Fibroblast of skin of right biceps (primary cell): ENCODE measurements around the gene PRRG4.
A peak's percentile ranks its signal among the peaks of the same experiment; 100 is the strongest.
"Not testable (repeated sequence)": the region's sequence is repeated elsewhere in the genome, so short reads cannot be mapped to it uniquely, and the experiment has no call there.

ENCODE experiments used
- DNase-seq: peaks from one replicate; pipeline ENCODE4 v3.0.0-alpha.2; 2013

The PRRG4 gene

DNA sequence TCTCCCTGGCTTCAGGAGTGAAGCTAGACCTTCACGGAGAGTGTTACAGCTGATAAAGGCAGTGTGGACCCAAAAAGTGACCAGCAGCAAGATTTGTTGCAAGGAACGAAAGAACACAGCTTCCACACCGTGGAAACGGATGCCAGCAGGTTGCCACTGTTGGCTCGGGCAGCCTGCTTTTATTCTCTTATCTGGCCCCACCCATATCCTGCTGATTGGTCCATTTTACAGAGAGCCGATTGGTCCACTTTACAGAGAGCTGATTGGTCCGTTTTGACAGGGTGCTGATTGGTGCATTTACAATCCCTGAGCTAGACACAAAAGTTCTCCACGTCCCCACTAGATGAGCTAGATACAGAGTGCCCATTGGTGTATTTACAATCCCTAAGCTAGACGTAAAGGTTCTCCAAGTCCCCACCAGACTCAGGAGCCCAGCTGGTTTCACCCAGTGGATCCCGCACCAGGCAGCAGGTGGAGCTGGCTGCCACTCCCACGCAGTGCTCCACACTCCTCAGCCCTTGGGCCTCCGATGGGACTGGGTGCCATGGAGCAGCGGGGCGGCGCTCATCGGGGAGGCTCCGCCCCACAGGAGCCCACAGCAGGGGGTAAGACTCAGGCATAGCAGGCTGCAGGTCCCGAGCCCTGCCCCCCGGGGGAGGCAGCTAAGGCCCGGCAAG is 58.1 kb downstream of the PRRG4 start:
- not testable (repeated sequence) for DNase-seq

DNA sequence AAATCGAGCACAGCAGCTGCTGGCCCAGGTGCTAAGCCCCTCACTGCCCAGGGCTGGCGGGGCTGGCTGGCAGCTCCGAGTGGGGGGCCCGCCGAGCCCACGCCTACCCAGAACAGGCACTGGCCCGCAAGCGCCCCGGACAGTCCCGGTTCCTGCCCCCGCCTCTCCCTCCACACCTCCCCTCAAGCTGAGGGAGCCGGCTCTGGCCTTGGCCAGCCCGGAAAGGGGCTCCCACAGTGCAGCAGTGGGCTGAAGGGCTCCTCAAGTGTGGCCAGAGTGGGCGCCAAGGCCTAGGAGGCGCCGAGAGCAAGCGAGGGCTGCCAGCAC is 58.6 kb downstream of the PRRG4 start:
- DNase-seq: not testable (repeated sequence)

DNA sequence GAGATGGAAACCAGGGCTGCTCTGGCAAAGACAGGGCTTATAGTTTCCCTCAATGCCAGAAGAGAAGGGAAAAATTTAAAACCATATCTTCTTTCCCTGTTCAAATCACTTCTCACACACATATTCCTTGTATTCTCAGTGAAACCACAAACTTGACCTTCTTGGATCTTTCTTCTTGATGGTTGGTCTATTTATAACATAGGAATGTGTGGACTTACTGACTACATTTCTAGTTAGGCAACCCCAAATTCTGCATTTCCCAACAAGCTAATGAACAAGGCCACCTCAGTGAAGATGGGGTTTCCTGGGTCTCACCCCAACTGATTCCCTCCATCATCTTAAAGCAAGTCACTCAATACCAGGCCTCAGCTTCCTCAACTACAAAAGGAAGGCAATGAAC is 59.1 kb downstream of the PRRG4 start:
- DNase-seq: peak; percentile 40

DNA sequence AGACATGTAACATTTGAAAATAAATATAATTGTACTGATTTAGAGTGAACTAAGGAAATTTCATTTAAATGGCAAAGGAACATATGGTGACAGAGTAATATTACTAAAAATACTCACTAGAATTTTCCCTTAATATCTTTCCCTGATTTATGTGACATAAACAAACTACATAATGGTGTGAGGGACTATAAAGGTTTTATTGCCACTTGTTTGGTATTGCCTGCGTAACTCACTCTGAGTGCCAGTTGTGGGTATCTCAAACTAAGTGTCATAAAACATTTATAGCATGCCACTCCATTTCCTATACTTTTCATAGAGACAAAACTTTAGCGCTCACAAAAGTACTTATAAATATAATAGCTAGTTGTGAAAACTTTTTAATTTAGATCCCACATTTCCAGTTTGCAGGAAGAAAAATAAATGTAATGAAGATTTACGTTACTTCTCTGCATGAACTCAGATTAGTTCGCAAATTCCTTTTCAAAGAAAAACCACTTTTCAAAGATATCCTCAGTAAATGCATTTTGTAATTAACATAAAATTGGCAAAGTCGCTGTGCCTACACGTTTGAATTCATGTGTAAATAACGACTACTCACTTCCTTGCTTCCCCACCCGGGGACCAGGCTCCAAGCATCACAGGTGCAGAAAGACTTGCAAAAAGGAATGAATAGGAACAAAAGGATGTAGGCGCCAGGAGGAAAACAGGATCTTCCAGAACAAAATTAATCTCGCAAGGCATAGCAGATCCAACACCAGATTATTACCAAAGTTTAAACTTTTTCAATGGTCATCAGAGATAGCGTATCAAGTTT is 61.3 kb downstream of the PRRG4 start:
- no peak for DNase-seq

DNA sequence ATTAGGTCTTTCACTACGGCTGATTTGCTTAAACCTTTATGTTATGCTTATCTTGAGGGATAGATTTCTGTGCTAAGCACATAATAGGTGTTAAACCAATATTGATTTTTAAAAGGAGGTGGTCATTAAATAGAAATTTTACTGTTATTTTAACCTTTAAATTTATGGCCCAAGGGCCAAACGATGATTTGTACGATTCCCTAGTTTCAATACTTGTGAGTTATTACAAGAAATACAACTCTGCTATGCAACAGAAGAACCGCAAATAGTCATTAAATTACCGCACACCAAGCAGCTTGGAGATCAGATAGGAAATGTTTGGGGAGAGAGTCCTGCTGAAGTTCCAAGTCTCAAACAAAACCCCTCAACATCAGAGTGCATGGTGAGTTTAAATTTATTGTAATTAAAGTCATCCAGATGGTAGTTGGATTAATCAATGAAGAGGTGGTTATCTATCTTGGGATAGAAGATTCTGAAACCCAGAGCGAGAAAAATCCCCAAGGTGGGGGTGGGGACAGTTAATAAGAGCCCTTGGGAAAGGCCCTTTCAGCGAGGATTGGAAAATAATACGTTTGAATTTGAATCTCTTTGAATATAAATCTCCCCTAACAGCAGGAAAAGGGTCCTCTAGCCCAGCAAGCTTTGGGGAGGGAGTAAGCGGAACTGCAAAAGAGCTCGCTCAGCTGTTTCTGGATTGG is 62.1 kb downstream of the PRRG4 start:
- peak; percentile 40 for DNase-seq

DNA sequence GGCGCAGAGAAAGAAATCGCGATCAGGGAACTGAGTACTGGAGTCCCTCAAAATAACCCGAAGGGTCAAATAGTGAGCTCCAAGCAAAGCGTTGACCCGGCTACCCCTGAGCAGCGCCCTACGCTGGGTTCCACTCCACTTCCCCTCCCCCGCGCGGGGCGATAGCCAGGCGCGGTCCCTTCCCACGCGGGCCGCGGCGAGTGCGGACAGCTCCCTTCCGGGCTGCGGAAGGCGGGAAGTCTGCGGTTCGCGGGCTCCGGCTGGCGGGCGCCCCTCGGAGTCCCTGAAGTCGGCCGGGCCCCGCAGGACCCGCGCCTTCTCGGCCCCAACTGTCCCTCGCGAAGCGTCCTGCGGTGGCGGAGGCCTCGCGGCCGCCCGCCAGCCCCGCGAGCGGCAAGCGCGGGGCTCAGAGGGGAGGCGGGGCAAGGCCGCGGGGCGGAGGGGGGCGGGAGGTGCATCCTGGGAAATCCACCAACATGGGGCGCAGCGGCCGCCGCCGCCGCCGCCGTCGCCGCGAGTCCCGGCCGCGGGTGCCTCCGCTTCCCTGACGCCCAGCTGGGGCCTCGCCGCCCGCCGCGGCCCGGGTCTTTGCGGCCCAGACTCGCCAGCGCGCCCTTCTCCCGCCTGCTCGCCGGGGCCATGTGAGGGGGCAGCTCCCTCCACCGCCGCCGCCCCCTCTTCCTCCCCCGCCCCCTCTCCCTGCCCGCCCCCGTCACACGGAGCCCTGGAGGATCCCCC is 62.8 kb downstream of the PRRG4 start, which contains the start of gene QSER1:
QSER1 (plus strand) TSS at position 457 of the 738 bp plus-strand sequence. CDS start 315 bp downstream, outside the sequence.
- DNase-seq: peak; percentile 72

DNA sequence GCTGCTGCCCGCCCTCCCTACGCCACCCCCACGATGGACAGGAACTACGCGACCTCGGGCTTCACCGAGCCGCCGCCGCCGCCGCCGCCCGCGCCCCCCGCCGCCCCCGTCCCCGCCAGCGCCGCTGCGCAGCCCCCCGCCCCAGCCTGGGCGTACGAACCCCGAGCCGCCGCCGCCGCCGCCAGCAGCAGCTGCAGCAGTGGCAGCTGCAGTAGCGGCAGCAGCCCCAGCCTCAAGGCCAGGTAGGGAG is 63.3 kb downstream of the PRRG4 start:
- no peak for DNase-seq

DNA sequence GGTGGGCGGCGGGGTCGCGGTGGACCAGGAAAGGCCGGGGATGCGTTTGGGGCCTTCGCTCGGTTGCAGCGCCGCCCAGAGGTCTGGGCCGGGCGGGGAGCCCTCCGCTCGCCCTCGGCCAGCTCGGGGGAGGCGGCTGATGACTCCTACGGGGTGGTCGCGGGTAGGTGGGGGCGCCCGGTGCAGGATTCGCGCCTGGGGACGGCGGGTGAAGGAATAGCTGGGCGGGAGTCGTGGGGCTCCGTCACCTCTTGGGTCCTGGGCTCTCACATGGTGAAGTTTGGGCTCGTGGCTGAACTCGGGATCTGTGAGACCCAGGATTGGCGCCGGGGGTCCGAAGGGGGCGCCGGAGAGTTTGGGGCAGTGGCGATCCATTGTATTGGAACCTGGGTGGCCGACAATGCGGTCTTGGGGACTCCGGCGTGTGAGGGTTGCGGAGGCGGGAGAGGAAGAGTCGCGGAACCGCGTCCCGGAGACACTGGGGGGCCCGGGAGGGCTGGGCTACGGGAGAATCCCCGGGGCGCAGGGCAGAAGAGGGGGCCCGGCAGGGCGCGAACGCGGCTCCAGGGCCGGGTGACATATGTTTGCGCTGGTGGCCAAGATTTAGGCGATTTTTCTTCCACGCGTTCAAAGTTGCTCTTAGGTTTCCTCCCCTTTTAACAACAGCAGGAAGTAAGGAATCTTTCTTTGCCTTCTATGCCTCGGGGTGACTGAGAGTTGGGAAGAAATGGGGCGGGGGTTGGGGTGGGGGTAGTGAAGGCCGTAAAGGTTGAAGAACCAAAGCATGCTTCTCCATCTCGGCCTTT is 63.8 kb downstream of the PRRG4 start:
- DNase-seq: peak; percentile 51

DNA sequence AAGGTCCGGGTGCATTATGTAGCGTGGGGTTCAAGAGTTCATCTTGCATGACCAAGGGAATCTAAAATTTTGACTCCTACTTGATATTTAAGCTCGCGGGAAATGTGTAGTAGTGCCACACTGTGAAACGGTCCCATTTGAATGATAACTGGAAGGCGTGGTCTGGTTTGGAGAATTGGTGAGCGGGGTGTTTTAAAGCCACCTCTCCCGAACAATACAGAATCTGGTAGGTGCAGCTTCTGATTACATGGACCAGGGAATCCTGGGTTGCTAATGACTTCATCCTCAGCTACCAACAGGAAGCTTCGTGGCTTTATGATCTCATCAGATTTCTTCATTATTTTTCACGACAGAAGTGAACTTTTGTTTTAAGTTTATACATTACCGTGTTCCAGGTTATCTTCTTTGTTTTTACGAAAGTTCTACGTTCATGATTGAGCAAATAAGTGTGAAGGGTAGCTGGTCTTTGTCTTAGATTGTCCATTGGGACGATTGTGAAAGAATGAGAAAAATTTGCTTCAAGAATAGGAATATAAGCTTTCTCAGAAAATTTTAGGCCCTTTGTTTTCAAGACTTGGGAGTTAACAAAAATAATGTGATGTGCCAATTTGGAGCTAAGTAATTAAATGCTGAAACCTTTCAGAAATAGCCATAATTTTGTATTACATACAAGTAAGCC is 64.6 kb downstream of the PRRG4 start:
- DNase-seq: peak; percentile 86

DNA sequence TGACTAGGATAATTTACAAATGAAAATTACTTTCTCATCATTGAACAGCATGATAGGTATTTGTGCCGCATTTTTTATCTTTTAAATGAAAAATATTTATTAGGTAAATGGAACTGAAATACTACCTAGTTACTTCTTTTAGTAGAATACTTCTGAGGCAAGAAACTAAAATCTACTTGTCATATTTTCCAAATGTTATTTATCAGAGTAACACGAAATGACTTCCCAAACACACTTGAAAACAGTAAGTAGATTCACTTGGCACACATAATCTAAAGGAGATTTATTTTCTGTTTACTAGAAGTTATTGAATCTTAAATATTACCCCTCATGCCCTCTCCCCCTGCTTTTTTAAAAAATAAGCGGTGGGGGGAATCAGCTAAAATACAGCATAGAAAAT is 65.2 kb downstream of the PRRG4 start:
- DNase-seq: no peak

DNA sequence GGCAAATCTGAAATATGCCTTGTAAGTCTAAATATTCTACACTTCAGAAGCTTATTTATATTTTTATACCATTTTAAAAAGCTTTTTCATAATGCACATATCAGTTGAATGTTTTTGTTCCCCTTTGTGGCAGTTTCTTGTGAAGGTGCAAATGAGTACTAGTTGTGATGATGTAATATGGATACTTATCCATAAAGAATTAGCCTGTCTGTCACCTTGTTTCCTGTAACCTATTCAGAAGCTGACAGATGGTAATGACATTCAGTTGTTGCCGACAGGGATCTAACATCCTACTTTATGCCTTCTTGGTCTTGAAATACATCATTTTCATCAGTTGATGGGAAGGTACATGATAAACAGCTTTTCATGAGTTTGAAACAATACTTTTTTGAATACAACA is 65.7 kb downstream of the PRRG4 start:
- DNase-seq: no peak

DNA sequence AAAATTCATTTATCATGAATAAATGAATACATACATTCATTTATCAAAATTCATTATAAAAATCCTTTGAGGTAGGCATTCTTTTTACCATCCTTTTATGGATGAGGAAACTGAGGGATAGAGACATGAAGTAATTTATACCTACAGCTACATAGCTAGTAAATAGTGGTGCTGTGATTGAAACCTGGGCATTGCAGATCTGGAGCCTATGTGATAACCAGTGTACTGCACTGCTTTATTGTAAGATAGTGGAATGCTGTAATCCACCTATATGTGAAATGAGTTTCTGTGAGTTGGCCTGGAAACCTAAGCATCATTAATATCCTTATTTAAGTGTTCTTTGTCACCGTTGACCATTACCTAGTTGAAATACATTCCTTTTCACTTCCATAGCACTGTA is 67.4 kb downstream of the PRRG4 start:
- no peak for DNase-seq

DNA sequence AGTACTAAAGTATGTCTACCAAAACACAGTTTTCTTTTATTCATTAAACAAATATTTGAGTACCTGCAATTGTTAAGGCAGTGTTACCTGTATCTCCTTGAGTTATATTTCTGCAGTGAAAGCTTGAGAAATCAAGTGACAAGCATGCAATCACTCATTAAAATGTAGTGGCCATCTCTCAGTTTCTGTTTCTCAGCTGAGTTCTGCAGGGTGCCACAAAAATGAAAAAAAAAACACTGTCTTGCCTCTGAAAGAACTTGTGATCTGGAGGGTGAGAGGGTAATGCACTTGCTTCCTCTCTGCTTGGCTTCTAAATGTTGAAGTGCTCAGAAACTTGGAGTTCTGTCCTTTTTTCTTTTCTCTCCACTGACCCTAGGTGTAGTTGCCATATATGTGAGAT is 69.7 kb downstream of the PRRG4 start:
- DNase-seq: no peak

DNA sequence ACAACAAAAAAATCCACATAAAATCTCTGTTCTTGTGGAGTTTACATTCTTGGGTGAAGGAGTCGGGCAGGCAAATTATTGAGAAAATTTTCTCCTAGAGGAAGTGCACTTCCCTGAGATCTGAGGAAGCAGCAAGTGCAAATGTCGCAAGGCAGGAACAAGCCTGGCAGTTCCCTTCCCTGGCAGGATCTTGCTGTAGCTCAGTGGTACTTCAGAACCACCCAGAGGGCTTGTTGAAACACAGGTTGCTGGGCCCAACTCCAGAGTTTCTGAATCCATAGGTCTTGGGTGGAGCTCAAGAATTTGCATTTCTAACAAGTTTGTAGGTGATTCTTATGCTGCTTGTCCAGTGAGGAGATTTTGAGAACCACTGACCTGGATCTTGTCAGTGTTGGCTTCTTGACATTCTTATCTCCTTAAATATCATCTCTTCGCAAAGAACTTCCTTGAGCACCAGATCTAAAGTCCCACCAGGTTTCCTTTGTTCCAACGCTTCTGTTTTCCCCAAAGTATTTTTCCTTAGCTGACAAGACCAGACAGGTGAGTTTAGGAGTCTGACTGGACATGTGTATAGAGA is 72.5 kb downstream of the PRRG4 start:
- no peak for DNase-seq

DNA sequence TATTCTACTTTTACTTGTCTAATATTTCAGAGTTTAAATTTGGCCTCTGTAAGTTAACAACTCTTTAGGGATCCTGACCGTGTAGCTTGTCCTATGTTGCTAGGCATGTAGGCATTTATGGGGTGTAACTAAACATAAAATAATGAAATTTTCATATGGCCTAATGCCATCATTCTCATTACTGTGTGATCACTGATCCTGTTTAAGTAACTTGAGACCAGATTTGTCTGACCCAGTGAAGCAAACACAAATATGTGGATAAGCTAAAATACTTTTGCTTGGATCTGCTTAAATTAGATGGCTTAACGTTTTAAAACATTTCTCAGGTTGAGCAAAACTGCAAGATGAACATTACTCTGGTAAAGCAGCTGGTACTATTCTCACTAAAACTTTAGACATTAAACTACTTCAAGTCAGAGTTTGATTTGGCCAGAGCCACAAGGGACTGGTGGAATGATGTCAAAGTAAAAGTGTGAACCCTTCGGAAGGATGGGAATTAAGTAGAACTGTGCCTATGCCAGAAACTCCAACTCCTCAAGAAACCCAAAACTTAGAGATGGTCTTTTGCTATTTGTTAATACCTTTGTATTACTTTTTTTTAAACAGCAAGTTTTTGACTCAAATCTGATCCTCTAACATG is 75.4 kb downstream of the PRRG4 start:
- DNase-seq: no peak
